Gastroesophageal sphincter (tissue), 4 donors: ENCODE data around the gene TPGS2. TPM values are rescaled to one million over a fixed set of nuclear protein-coding genes. Genes with fewer than 3 reads are reported as not detected.
"Not testable (repeated sequence)": the region's sequence is repeated elsewhere in the genome, so short reads cannot be mapped to it uniquely, and the experiment has no call there.

ENCODE experiments used
- ATAC-seq: fragments of 150-250 bp; one replicate; pipeline ENCODE4 v1.9.1; 2016; ENCODE audit warnings: mild to moderate bottlenecking, moderate library complexity
- H3K27ac ChIP-seq, 4 donors: fragments of 200-600 bp; sonication (generic) in 3 of 4; 1 replicate in 3 of 4; 2 replicates in 1 of 4; pipeline ENCODE4 v1.5.1; 2016 to 2019
- H3K27me3 ChIP-seq: fragments of 200-600 bp; sonication (generic); one replicate; pipeline ENCODE4 v1.5.1; 2019
- H3K36me3 ChIP-seq, 2 donors: fragments of 200-600 bp; sonication (generic); one replicate each; pipeline ENCODE4 v1.5.1; 2019; ENCODE audit warnings: control low read depth in 1 of 2
- H3K4me1 ChIP-seq, 3 donors: fragments of 200-600 bp; sonication (generic); 1 replicate in 2 of 3; 2 replicates in 1 of 3; pipeline ENCODE4 v1.5.1; 2016 to 2019; ENCODE audit warnings: control low read depth in 2 of 3
- H3K4me3 ChIP-seq, 2 donors: fragments of 200-600 bp; sonication (generic); one replicate each; pipeline ENCODE4 v1.5.1; 2019; ENCODE audit warnings: mild to moderate bottlenecking in 1 of 2, moderate library complexity in 1 of 2
- H3K9me3 ChIP-seq, 3 donors: fragments of 200-600 bp; sonication (generic); one replicate each; pipeline ENCODE4 v1.5.1; 2017 to 2019; ENCODE audit warnings: control low read depth in 2 of 3
- CTCF ChIP-seq, 4 experiments: fragments of 200-600 bp in 2 of 4; fragments of 450-650 bp in 2 of 4; sonication (generic) in 1 of 4; IDR thresholded peaks; one replicate each; pipeline ENCODE4 v1.5.1; 2017 to 2019; ENCODE audit warnings: antibody characterized with exemption in 4 of 4, mild to moderate bottlenecking in 2 of 4, moderate library complexity in 2 of 4
- EP300 ChIP-seq: sonication (generic); formaldehyde crosslinking; IDR thresholded peaks from one replicate; pipeline ENCODE4 v1.6.1; 2017; ENCODE audit warnings: antibody characterized with exemption, mild to moderate bottlenecking
- POLR2A ChIP-seq, 2 donors: fragments of 450-650 bp; IDR thresholded peaks; one replicate each; pipeline ENCODE4 v1.6.1; 2017; ENCODE audit warnings: antibody characterized with exemption in 2 of 2, mild to moderate bottlenecking in 2 of 2, moderate library complexity in 1 of 2
- POLR2AphosphoS5 ChIP-seq: sonication (generic); formaldehyde crosslinking; IDR thresholded peaks from one replicate; pipeline ENCODE4 v1.6.1; 2017; ENCODE audit warnings: antibody characterized with exemption
- WGBS, 2 donors: methylation state at CpG; one replicate each; pipeline ENCODE4 v1.1.5; 2018; ENCODE audit warnings: low coverage in 1 of 2; 5-methylcytosine and 5-hydroxymethylcytosine counted together
- total RNA-seq, 4 donors: library from RNA; depleted of rRNA; stranded (reverse); fragments of >200 nt; gene quantifications; one replicate each; pipeline ENCODE4 v1.1.0, GENCODE V29; 2016

The TPGS2 gene
- total RNA-seq: 100 to 1,000 TPM in 1 of 4 donors, 10 to 100 TPM in 3; 56.8 to 226 (median 73.4) TPM

GRCh38 chr18:36828630-36829361 is at the start of gene TPGS2, which contains the start of gene KIAA1328:
TSS of gene TPGS2 (minus strand) at chr18:36829002. CDS start at chr18:36828767, 235 bp downstream.
TSS of gene KIAA1328 (plus strand) at chr18:36829127. CDS start at chr18:36829139, 12 bp downstream.
- Histone ChIP-seq H3K36me3 (no peaks in the 10 kb centered on the region), H3K27ac (peak within 1 kb of the TSS; percentile 25 to 93 (median 90)), H3K4me3 (peak within 1 kb of the TSS; percentile 51 to 70), H3K4me1 (peaks cover 0 to 29% (median 0%) of the 10 kb centered on the region in 3 donors), H3K9me3 (no peaks in the 10 kb centered on the region), H3K27me3 (no peaks in the 10 kb centered on the region)
- 0% methylated on average over 7 of the region's 83 CpGs; no CpG with 5 or more reads in 1 of the 2 donors for WGBS, 2 donors
- TF ChIP-seq EP300 (no peak), POLR2AphosphoS5 (peak; percentile 18), CTCF (IDR thresholded peaks at IDR 0.05) (peak in 3 of 4 experiments; percentile 31 to 55 (median 53)), POLR2A (IDR thresholded peaks at IDR 0.05) (peak; percentile 23 to 46)
- peak; percentile 96 for ATAC-seq

GRCh38 chr18:36873826-36874225 is 45.0 kb upstream of the TPGS2 start:
- not testable (repeated sequence) for ATAC-seq, H3K9me3 ChIP-seq, H3K4me1 ChIP-seq, H3K4me3 ChIP-seq, H3K27ac ChIP-seq, H3K27me3 ChIP-seq
- H3K36me3 ChIP-seq: peaks cover 0 to 21% of the 10 kb centered on the region in 2 donors

- ATAC-seq: no peak
- H3K27ac ChIP-seq: no peak overlapping the region
- H3K4me1 ChIP-seq: no peaks in the 10 kb centered on the region
- no peak overlapping the region for H3K4me3 ChIP-seq
- peaks cover 0 to 21% of the 10 kb centered on the region in 2 donors for H3K36me3 ChIP-seq
- H3K9me3 ChIP-seq: no peaks in the 10 kb centered on the region
- TF ChIP-seq EP300 (no peak), POLR2A (IDR thresholded peaks at IDR 0.05) (no peak), POLR2AphosphoS5 (no peak), CTCF (IDR thresholded peaks at IDR 0.05) (no peak)
- no peaks in the 10 kb centered on the region for H3K27me3 ChIP-seq
These were observed 43.5 kb upstream of the TPGS2 start for GRCh38 chr18:36872329-36872728.

- no peaks in the 10 kb centered on the region for H3K4me1 ChIP-seq
- TF ChIP-seq EP300 (no peak), POLR2AphosphoS5 (no peak), CTCF (IDR thresholded peaks at IDR 0.05) (no peak)
- H3K36me3 ChIP-seq: peaks cover 0 to 21% of the 10 kb centered on the region in 2 donors
- ATAC-seq: no peak
- 45 to 67% methylated on average over 2 of the region's 3 CpGs for WGBS, 2 donors
- no peaks in the 10 kb centered on the region for H3K27me3 ChIP-seq
- no peak overlapping the region for H3K27ac ChIP-seq
- H3K4me3 ChIP-seq: no peak overlapping the region
- H3K9me3 ChIP-seq: no peaks in the 10 kb centered on the region
These were observed 43.0 kb upstream of the TPGS2 start for GRCh38 chr18:36871801-36872200.

- 91 to 100% methylated on average over 1 of the region's 1 CpG for WGBS, 2 donors
- no peak overlapping the region for H3K4me3 ChIP-seq
- no peak for TF ChIP-seq POLR2A (IDR thresholded peaks at IDR 0.05)
- TF ChIP-seq CTCF (IDR thresholded peaks at IDR 0.05): no peak
- no peak for TF ChIP-seq EP300
- TF ChIP-seq POLR2AphosphoS5: no peak
- ATAC-seq: no peak
- no peaks in the 10 kb centered on the region for H3K4me1 ChIP-seq
- H3K27me3 ChIP-seq: no peaks in the 10 kb centered on the region
- H3K27ac ChIP-seq: no peak overlapping the region
- H3K36me3 ChIP-seq: peaks cover 0 to 19% of the 10 kb centered on the region in 2 donors
- H3K9me3 ChIP-seq: no peaks in the 10 kb centered on the region
These were observed 38.3 kb upstream of the TPGS2 start for GRCh38 chr18:36867056-36867455.
